Activated T-helper 1 cell treated with Interleukin-2 at 50 U/mL for 16 hours (primary cell): Measurements from ENCODE around the gene ARHGAP23.
"Not testable (repeated sequence)": the region's sequence is repeated elsewhere in the genome, so short reads cannot be mapped to it uniquely, and the experiment has no call there.

Experiments
- DNase-seq: peaks from one replicate; pipeline ENCODE4 v3.0.0-alpha.2; 2020; ENCODE audit warnings: low read depth

The ARHGAP23 gene

GRCh38 chr17:38461683-38462082 lies 33.4 kb downstream of the ARHGAP23 start:
- DNase-seq = no peak

- no peak for DNase-seq
Observed at GRCh38 chr17:38463451-38463858, 35.2 kb downstream of the ARHGAP23 start.

GRCh38 chr17:38464251-38464722 lies 36.0 kb downstream of the ARHGAP23 start:
- no peak for DNase-seq

GRCh38 chr17:38464723-38465390 lies 36.6 kb downstream of the ARHGAP23 start:
- DNase-seq = no peak

- no peak for DNase-seq
Observed at GRCh38 chr17:38465391-38466345, 37.4 kb downstream of the ARHGAP23 start.

GRCh38 chr17:38466346-38467315 lies 38.4 kb downstream of the ARHGAP23 start:
- DNase-seq = no peak

GRCh38 chr17:38467491-38467890 lies 39.2 kb downstream of the ARHGAP23 start:
- DNase-seq = no peak

GRCh38 chr17:38469875-38470274 lies 41.6 kb downstream of the ARHGAP23 start:
- DNase-seq = no peak

- not testable (repeated sequence) for DNase-seq
Observed at GRCh38 chr17:38471253-38471652, 43.0 kb downstream of the ARHGAP23 start.

GRCh38 chr17:38474666-38475065 lies 46.4 kb downstream of the ARHGAP23 start:
- DNase-seq = not testable (repeated sequence)

- no peak for DNase-seq
Observed at GRCh38 chr17:38476549-38476948, 48.3 kb downstream of the ARHGAP23 start.

- not testable (repeated sequence) for DNase-seq
Observed at GRCh38 chr17:38477417-38477816, 49.2 kb downstream of the ARHGAP23 start.

- not testable (repeated sequence) for DNase-seq
Observed at GRCh38 chr17:38477951-38478350, 49.7 kb downstream of the ARHGAP23 start.

GRCh38 chr17:38478667-38479066 lies 50.4 kb downstream of the ARHGAP23 start:
- DNase-seq = not testable (repeated sequence)

- not testable (repeated sequence) for DNase-seq
Observed at GRCh38 chr17:38482039-38482699, 53.9 kb downstream of the ARHGAP23 start.

GRCh38 chr17:38482700-38483043 lies 54.4 kb downstream of the ARHGAP23 start:
- DNase-seq = not testable (repeated sequence)

- DNase-seq = peak; percentile 30
Observed at GRCh38 chr17:38484242-38485145, 56.2 kb downstream of the ARHGAP23 start.

GRCh38 chr17:38485146-38485468 lies 56.8 kb downstream of the ARHGAP23 start:
- DNase-seq = no peak

- DNase-seq = not testable (repeated sequence)
Observed at GRCh38 chr17:38485681-38486298, 57.5 kb downstream of the ARHGAP23 start.

- not testable (repeated sequence) for DNase-seq
Observed at GRCh38 chr17:38489774-38490173, 61.5 kb downstream of the ARHGAP23 start.
